Body of pancreas (tissue), 4 donors: ENCODE data around the gene SLC1A5.

Experiments used
- CTCF ChIP-seq, 7 experiments: fragments of 450-650 bp in 4 of 7; fragments of 200-600 bp in 3 of 7; sonication (generic) in 3 of 7; IDR thresholded peaks; one replicate each; pipeline ENCODE4 v1.5.1; 2016 to 2019; ENCODE audit warnings: antibody characterized with exemption in 7 of 7
- POLR2A ChIP-seq, 3 donors: fragments of 450-650 bp; IDR thresholded peaks; one replicate each; pipeline ENCODE4 v1.6.1; 2016; ENCODE audit warnings: antibody characterized with exemption in 3 of 3, mild to moderate bottlenecking in 2 of 3

GRCh38 chr19:46776927-46777911 is 11.2 kb downstream of the SLC1A5 start:
- no peak for TF ChIP-seq CTCF (IDR thresholded peaks at IDR 0.05)
- no peak for TF ChIP-seq POLR2A (IDR thresholded peaks at IDR 0.05)
